Gastrocnemius medialis (tissue), 4 donors: ENCODE measurements around the gene ZNF814.

Source experiments
- CTCF ChIP-seq, 5 experiments: fragments of 450-650 bp in 3 of 5; fragments of 200-600 bp in 2 of 5; sonication (generic) in 2 of 5; IDR thresholded peaks in 4 of 5; conservative IDR thresholded peaks in 1 of 5; 1 replicate in 4 of 5; 2 replicates in 1 of 5; pipeline ENCODE4 v1.5.1; 2016 to 2019; ENCODE audit warnings: antibody characterized with exemption in 5 of 5, mild to moderate bottlenecking in 3 of 5, moderate library complexity in 3 of 5
- POLR2A ChIP-seq, 2 donors: fragments of 450-650 bp; IDR thresholded peaks; one replicate each; pipeline ENCODE4 v1.6.1; 2017; ENCODE audit warnings: antibody characterized with exemption in 2 of 2, mild to moderate bottlenecking in 2 of 2, moderate library complexity in 2 of 2

DNA sequence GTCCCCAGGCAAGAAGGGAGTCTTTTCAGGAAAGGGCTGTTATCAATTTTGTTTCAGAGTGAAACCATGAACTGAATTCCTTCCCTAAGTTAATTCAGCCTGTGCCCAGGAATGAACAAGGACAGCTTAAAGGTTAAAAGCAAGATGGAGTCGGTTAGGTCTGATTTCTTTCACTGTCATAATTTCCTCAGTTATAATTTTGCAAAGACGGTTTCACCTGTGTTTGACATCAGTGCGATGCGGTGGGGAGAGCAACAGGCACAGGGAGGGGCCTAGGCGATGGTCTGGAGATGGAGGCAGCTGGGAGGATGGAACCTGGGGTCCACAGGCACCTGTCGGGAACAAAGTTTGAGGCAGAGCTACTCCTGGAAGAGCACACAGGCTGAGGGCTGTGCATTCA is 68.2 kb downstream of the ZNF814 start:
- TF ChIP-seq CTCF (IDR thresholded peaks at IDR 0.05 in 4 of 5, conservative IDR thresholded peaks at IDR 0.05 in 1 of 5) (no peak), POLR2A (IDR thresholded peaks at IDR 0.05) (no peak)
